WTC11 (cell line): ENCODE measurements around the gene SLC6A8. TPM values are rescaled to one million over a fixed set of nuclear protein-coding genes. Genes with fewer than 3 reads are reported as not detected.
"Not testable (repeated sequence)": the region's sequence is repeated elsewhere in the genome, so short reads cannot be mapped to it uniquely, and the experiment has no call there.

Experiments
- ATAC-seq: fragments of 200-7000 bp; cut with Tn5 transposase; 2 replicates; pipeline ENCODE4 v1.10.0; 2021; ENCODE audit warnings: mild to moderate bottlenecking, moderate library complexity
- CTCF ChIA-PET: fragments of 300-600 bp; sonication (Branson Sonifier 250); formaldehyde crosslinking; loops from one replicate; lab custom pipeline; 2021; ENCODE audit warnings: antibody characterized with exemption; lab: Charles Lee
- POLR2A ChIA-PET: fragments of 350-600 bp; sonication (Branson Sonifier 250); formaldehyde crosslinking; loops from one replicate; lab custom pipeline; 2021; ENCODE audit warnings: antibody characterized with exemption; lab: Charles Lee
- DNase-seq: peaks from one replicate; pipeline ENCODE4 v3.0.0; 2021; ENCODE audit warnings: low spot score
- H3K27ac Mint-ChIP-seq: 2 replicates; pipeline ENCODE4 v1.8.0; 2021; ENCODE audit warnings: mixed read lengths
- H3K27me3 Mint-ChIP-seq: 2 replicates; pipeline ENCODE4 v1.8.0; 2021; ENCODE audit warnings: low read depth, mild to moderate bottlenecking, moderate library complexity, mixed read lengths
- H3K36me3 Mint-ChIP-seq: 2 replicates; pipeline ENCODE4 v1.8.0; 2021; ENCODE audit warnings: mixed read lengths
- H3K4me1 Mint-ChIP-seq: 2 replicates; pipeline ENCODE4 v1.8.0; 2022; ENCODE audit warnings: mixed read lengths
- H3K4me3 Mint-ChIP-seq: 2 replicates; pipeline ENCODE4 v1.8.0; 2021; ENCODE audit warnings: mild to moderate bottlenecking, moderate library complexity, mixed read lengths
- H3K9me3 Mint-ChIP-seq: 2 replicates; pipeline ENCODE4 v1.8.0; 2021; ENCODE audit warnings: mixed read lengths
- CREM ChIP-seq: sonication (generic); formaldehyde crosslinking; IDR thresholded peaks from 2 replicates; pipeline ENCODE4 v1.8.1; 2022; ENCODE audit warnings: mild to moderate bottlenecking, missing genetic modification reagents, moderate library complexity
- EMX1 ChIP-seq: fragments of 250-450 bp; sonication (Bioruptor Pico); IDR thresholded peaks from 2 replicates; pipeline ENCODE4 v1.8.0; 2021; ENCODE audit warnings: mild to moderate bottlenecking
- GRHL2 ChIP-seq: fragments of 250-450 bp; sonication (Bioruptor Pico); IDR thresholded peaks from 2 replicates; pipeline ENCODE4 v1.8.0; 2022; ENCODE audit warnings: mild to moderate bottlenecking, moderate library complexity; ENCODE audit not compliant: insufficient replicate concordance, severe bottlenecking
- JAZF1 ChIP-seq: fragments of 250-450 bp; sonication (Bioruptor Pico); IDR thresholded peaks from 2 replicates; pipeline ENCODE4 v1.9.0; 2021; ENCODE audit warnings: moderate library complexity, mild to moderate bottlenecking, inconsistent platforms
- NFATC4 ChIP-seq: fragments of 250-450 bp; sonication (Bioruptor Pico); IDR thresholded peaks from 2 replicates; pipeline ENCODE4 v1.9.0; 2021; ENCODE audit warnings: mild to moderate bottlenecking
- NR2C2 ChIP-seq: sonication (generic); formaldehyde crosslinking; IDR thresholded peaks from 2 replicates; pipeline ENCODE4 v1.8.0; 2022; ENCODE audit warnings: mild to moderate bottlenecking, missing genetic modification reagents
- OVOL2 ChIP-seq: fragments of 250-450 bp; sonication (Bioruptor Pico); IDR thresholded peaks from 2 replicates; pipeline ENCODE4 v1.9.0; 2021; ENCODE audit warnings: mild to moderate bottlenecking, borderline replicate concordance
- SP1 ChIP-seq: sonication (generic); formaldehyde crosslinking; conservative IDR thresholded peaks from 2 replicates; pipeline ENCODE4 v1.8.1; 2022; ENCODE audit warnings: missing genetic modification reagents
- TEAD1 ChIP-seq: sonication (generic); formaldehyde crosslinking; IDR thresholded peaks from 2 replicates; pipeline ENCODE4 v1.8.0; 2022; ENCODE audit warnings: mild to moderate bottlenecking, missing genetic modification reagents
- ZNF263 ChIP-seq: sonication (generic); formaldehyde crosslinking; IDR thresholded peaks from 2 replicates; pipeline ENCODE4 v1.8.1; 2022; ENCODE audit warnings: low read depth, mild to moderate bottlenecking, moderate library complexity, missing genetic modification reagents
- ZNF416 ChIP-seq: fragments of 250-450 bp; sonication (Bioruptor Pico); IDR thresholded peaks from 2 replicates; pipeline ENCODE4 v1.9.0; 2021; ENCODE audit warnings: mild to moderate bottlenecking, inconsistent platforms
- total RNA-seq: library from RNA; stranded (reverse); gene quantifications from 3 replicates; pipeline ENCODE4 v1.2.3, GENCODE V29; 2021
- TF ChIP-seq, protein P1 (sequence below): sonication (generic); formaldehyde crosslinking; IDR thresholded peaks from 2 replicates; pipeline ENCODE4 v1.8.1; 2023; ENCODE audit warnings: mild to moderate bottlenecking, moderate library complexity, missing genetic modification reagents
- TF ChIP-seq, protein P2 (sequence below): sonication (generic); formaldehyde crosslinking; IDR thresholded peaks from 2 replicates; pipeline ENCODE4 v1.8.1; 2022; ENCODE audit warnings: missing genetic modification reagents, borderline replicate concordance
- TF ChIP-seq, protein P3 (sequence below): fragments of 250-450 bp; sonication (Bioruptor Pico); conservative IDR thresholded peaks from 2 replicates; pipeline ENCODE4 v1.9.0; 2021; ENCODE audit warnings: mild to moderate bottlenecking

SLC6A8 gene
- total RNA-seq, 1 experiment from 2014 or later = 112 TPM

DNA sequence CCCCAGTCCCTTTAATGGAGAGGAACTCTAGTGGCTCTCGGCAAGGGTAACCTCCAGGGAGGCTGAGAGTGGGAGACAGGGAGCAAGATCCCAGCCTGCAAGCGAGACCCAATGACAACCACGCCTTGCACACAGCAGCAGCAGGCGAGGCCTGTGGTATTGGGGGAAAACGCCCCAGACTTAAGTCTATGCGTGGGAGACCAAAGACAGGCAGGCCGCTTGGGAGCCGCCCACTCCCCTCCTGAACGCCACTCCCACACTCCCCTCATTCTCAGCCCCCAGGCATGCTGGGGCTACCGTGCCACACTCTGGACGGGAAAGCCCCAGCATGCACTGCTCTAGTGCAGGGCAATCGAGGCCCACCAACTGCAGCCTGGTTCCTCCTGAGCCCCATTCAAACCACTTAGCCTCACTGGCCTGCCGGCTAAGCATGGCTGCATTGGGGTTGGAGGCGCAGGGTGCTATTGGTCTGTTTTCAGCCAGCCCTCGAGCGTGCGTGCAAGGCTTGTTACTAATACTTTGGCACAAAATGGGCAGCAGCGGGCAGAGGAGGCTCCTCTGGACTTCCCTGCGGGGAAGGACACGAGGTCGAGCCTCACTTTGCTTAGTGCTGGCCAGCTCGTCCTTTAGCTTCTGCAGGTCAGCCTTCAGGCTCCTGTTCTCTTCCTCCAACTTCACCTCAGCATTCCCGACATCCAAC lies 14.8 kb downstream of the SLC6A8 start:
- Mint-ChIP-seq H3K27ac (no peak overlapping the region), H3K27me3 (no peaks in the 10 kb centered on the region), H3K4me3 (no peak overlapping the region), H3K4me1 (no peaks in the 10 kb centered on the region), H3K9me3 (no peaks in the 10 kb centered on the region), H3K36me3 (peaks cover 4% of the 10 kb centered on the region; the same call in 1 of the 2 replicates)
- CTCF ChIA-PET = no interaction called here
- POLR2A ChIA-PET = no interaction called here
- TF ChIP-seq, protein P1, sequence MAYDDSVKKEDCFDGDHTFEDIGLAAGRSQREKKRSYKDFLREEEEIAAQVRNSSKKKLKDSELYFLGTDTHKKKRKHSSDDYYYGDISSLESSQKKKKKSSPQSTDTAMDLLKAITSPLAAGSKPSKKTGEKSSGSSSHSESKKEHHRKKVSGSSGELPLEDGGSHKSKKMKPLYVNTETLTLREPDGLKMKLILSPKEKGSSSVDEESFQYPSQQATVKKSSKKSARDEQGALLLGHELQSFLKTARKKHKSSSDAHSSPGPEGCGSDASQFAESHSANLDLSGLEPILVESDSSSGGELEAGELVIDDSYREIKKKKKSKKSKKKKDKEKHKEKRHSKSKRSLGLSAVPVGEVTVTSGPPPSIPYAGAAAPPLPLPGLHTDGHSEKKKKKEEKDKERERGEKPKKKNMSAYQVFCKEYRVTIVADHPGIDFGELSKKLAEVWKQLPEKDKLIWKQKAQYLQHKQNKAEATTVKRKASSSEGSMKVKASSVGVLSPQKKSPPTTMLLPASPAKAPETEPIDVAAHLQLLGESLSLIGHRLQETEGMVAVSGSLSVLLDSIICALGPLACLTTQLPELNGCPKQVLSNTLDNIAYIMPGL (CRISPR knock-in tag) = no peak
- TF ChIP-seq NFATC4 (CRISPR knock-in tag) = no peak
- ATAC-seq = no peak
- no peak for DNase-seq

DNA sequence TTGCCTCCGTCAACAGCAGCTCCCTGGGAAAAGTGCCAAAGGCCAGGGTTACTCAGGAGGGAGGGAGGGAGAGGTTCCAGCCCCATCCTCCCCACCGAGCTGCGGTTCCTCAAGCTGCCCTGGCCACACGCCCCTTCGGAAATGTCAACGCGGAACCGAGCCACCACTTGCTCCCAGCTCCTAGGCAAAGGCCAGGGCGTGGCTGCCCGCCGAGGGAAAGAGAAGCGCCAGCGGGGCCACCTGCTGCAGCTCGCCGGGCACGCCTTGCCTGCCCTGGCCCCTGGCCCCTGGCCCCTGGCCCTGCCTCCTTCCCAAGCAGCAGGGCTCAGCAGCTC lies 15.3 kb downstream of the SLC6A8 start:
- no peak for TF ChIP-seq SP1 (CRISPR knock-in tag)
- ATAC-seq = no peak
- Mint-ChIP-seq H3K27ac (no peak overlapping the region), H3K36me3 (peaks cover 4% of the 10 kb centered on the region; the same call in 1 of the 2 replicates), H3K4me3 (no peak overlapping the region), H3K27me3 (no peaks in the 10 kb centered on the region), H3K9me3 (no peaks in the 10 kb centered on the region), H3K4me1 (no peaks in the 10 kb centered on the region)
- CTCF ChIA-PET = no interaction called here
- DNase-seq = no peak
- POLR2A ChIA-PET = no interaction called here

DNA sequence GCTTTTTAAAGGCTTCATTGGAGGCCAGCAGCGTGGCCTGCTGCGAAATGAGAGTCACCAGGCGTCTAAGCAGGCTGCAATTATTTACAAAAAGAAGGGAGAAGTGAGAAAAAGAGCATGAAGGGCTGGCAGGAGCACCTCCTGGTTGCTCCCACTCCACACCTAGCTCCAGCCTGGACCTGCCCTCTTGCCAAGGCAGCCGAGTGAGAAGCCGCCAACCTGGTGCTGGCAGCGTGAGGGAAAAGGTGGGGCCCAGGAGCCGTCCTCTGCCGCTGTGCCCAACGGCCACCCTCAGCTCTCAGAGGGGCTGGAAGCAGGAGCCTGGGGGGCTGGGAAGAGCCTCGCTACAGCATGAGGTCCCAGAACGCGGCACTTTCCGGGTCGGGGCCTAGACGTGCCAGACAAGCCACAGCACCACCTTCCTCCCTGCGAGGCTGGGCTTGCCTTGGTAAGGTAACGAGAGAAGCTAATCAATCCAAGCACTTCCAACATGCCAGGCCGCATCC lies 16.3 kb downstream of the SLC6A8 start:
- no peak overlapping the region for H3K4me3 Mint-ChIP-seq
- peaks cover 4% of the 10 kb centered on the region; the same call in 1 of the 2 replicates for H3K36me3 Mint-ChIP-seq
- DNase-seq (no peak), ATAC-seq (no peak)
- ChIA-PET POLR2A (no interaction called here), CTCF (no interaction called here)
- H3K4me1 Mint-ChIP-seq = 0 out of 2 replicates have a peak, but pooled peaks cover 3% of the 10 kb centered on the region
- no peak overlapping the region for H3K27ac Mint-ChIP-seq
- TF ChIP-seq NR2C2 (CRISPR knock-in tag) = no peak
- TF ChIP-seq, all 79 proteins: peak for 0
- no peaks in the 10 kb centered on the region for H3K9me3 Mint-ChIP-seq
- H3K27me3 Mint-ChIP-seq = no peaks in the 10 kb centered on the region

DNA sequence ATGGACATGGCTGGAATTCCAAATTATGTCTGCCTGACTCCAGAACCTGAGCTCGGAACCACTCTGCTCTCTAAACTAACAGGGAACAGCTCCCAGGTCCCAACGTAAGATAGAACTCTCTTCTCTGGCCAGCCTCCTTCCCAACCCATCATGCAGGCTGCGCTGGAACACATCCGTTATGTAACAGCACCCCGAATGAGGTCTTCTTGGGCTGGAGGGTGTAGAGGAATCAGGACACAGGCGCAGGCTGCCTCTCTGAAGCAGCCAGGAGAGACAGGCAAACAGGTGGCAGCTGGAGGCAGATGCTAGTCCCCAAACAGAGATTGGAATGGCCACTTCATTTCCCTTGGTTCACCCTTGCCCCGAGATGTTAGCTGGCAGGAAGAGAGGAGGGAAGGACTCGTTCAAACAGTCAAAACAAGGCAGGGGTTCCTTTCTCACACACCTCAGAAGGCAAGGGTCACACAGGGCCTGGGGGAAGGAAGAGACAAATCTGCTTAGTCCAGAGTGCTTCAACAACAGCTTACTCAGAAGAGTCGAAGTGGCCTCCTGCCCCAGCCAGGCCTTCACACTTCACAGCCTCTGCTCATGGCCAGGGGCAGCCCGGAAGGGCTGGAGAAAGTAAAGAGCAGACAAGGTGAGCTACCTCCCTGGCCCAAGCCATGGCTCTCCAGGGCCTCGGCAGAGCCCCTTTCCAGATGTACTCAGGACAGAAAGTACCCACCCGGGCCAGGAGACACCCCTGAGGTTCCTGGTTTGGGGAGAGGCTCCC lies 17.1 kb downstream of the SLC6A8 start:
- ATAC-seq, H3K9me3 Mint-ChIP-seq, H3K4me1 Mint-ChIP-seq, H3K4me3 Mint-ChIP-seq, H3K27me3 Mint-ChIP-seq, H3K36me3 Mint-ChIP-seq, DNase-seq, H3K27ac Mint-ChIP-seq, POLR2A ChIA-PET: not testable (repeated sequence)
- CTCF ChIA-PET = interaction anchor here (0.8 kb wide), 1 partner anchor 19 kb away, joined by 8 read pairs; no protein-coding TSS in a partner anchor

DNA sequence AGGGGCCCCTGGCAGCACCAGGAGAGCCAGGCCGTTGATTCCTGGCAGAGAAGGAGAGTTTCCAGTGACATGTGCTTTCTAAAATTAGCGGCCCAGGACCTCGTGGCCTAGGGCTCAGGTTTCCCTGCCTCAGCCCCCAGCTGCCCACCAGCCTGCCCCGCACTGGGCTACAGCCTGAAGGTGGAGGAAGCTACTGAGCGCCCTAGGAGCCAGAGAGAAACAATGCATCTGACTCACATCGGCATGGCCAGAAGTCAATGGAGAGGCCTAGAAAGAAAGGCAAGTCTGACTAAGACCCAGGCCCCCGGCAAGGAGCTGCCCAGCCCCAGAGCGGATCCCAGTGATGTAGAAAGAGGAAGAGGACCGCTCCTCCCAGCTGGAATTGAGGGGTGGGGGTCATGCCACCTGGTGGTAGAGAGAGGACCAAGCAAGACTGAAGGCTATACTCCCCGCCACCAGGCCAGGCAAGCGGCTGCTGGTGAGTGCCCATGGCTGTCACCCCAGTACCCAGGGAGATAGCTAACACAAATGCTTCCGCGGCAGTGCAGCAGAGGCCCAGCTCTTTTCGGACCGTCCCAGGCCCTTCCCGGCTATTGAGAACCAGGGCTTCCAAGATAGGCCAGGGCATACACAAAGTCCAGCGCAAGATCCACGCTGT lies 17.8 kb downstream of the SLC6A8 start:
- H3K27ac Mint-ChIP-seq, H3K27me3 Mint-ChIP-seq, H3K4me1 Mint-ChIP-seq, H3K9me3 Mint-ChIP-seq, H3K4me3 Mint-ChIP-seq, H3K36me3 Mint-ChIP-seq, POLR2A ChIA-PET: not testable (repeated sequence)
- ATAC-seq = peak; percentile 61
- peak; percentile 16 for DNase-seq
- CTCF ChIA-PET = interaction anchor here (0.8 to 1.3 kb wide), 2 partner anchors 20 to 36 kb away, joined by 4 to 8 read pairs; no protein-coding TSS in a partner anchor

DNA sequence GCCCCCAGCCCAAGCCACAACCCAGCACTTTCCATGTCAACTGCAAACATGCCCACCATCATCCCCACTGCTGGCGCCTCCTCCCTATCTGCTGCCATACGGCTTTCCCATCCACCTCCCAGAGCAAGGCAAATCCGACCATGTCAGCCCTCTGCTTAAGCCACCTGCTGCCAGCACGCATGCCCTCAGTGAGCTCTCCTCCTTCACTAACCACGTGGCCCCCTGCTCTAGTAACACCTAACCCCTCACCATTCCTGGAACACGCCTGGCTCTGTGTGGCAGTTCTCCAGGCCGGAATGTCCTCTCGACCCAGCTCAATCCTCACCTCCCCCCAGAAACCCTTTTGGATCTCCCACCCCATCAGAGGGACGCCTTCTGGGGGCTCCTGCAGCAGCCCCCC lies 19.1 kb downstream of the SLC6A8 start:
- H3K4me1 Mint-ChIP-seq = 0 out of 2 replicates have a peak, but pooled peaks cover 3% of the 10 kb centered on the region
- no peak overlapping the region; the same call in 1 of the 2 replicates for H3K27ac Mint-ChIP-seq
- H3K36me3 Mint-ChIP-seq = peaks cover 12% of the 10 kb centered on the region; the same call in 1 of the 2 replicates
- no peak for ATAC-seq
- POLR2A ChIA-PET = no interaction called here
- H3K27me3 Mint-ChIP-seq = no peaks in the 10 kb centered on the region
- H3K4me3 Mint-ChIP-seq = no peak overlapping the region
- TF ChIP-seq NR2C2 (CRISPR knock-in tag) (no peak), ZNF263 (CRISPR knock-in tag) (no peak), JAZF1 (CRISPR knock-in tag) (no peak), CREM (CRISPR knock-in tag) (no peak), TEAD1 (CRISPR knock-in tag) (no peak), ZNF416 (no peak), SP1 (CRISPR knock-in tag) (no peak), GRHL2 (CRISPR knock-in tag) (no peak), EMX1 (CRISPR knock-in tag) (no peak), OVOL2 (CRISPR knock-in tag) (no peak)
- TF ChIP-seq, protein P2, sequence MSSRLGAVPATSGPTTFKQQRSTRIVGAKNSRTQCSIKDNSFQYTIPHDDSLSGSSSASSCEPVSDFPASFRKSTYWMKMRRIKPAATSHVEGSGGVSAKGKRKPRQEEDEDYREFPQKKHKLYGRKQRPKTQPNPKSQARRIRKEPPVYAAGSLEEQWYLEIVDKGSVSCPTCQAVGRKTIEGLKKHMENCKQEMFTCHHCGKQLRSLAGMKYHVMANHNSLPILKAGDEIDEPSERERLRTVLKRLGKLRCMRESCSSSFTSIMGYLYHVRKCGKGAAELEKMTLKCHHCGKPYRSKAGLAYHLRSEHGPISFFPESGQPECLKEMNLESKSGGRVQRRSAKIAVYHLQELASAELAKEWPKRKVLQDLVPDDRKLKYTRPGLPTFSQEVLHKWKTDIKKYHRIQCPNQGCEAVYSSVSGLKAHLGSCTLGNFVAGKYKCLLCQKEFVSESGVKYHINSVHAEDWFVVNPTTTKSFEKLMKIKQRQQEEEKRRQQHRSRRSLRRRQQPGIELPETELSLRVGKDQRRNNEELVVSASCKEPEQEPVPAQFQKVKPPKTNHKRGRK (CRISPR knock-in tag) = no peak
- TF ChIP-seq, protein P3, sequence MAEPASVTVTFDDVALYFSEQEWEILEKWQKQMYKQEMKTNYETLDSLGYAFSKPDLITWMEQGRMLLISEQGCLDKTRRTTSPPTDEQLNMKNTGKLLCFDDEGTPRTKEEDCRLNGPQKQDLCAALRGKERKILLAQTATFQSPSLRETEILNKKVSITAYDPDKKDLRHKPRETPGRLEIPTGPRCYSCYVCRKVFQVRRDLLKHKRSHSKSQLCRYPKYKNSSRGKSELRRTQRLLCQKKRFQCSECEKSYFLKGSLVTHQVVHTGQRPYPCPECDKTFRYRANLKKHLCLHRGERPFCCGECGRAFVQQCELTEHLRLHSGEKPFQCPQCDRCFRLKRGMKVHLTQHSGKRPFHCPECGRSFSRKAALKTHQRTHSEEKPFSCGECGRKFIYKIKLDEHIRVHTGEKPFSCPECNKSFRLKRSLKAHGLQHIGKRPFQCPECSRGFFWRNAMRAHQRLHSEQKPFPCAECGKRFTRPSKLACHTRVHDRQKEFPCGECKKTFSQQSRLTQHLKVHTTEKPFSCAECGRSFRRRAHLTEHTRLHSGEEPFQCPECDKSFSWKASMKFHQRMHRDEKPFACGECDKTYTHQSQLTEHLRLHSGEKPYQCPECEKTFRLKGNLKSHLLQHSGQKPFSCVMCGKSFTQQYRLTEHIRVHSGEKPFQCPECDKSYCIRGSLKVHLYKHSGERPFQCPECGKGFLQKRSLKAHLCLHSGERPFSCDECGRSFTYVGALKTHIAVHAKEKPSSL (CRISPR knock-in tag) = no peak
- CTCF ChIA-PET = no interaction called here
- H3K9me3 Mint-ChIP-seq = no peaks in the 10 kb centered on the region
- no peak for DNase-seq
